Activated CD8-positive, alpha-beta memory T cell treated with anti-CD3 and anti-CD28 coated beads, Interleukin-2, amount 50 U/mL, for 4 hours (primary cell): ENCODE data around the gene P2RY2.
"Not testable (repeated sequence)": the region's sequence is repeated elsewhere in the genome, so short reads cannot be mapped to it uniquely, and the experiment has no call there.

Source experiments
- DNase-seq: peaks from one replicate; pipeline ENCODE4 v3.0.0-alpha.2; 2020

Gene P2RY2

DNA sequence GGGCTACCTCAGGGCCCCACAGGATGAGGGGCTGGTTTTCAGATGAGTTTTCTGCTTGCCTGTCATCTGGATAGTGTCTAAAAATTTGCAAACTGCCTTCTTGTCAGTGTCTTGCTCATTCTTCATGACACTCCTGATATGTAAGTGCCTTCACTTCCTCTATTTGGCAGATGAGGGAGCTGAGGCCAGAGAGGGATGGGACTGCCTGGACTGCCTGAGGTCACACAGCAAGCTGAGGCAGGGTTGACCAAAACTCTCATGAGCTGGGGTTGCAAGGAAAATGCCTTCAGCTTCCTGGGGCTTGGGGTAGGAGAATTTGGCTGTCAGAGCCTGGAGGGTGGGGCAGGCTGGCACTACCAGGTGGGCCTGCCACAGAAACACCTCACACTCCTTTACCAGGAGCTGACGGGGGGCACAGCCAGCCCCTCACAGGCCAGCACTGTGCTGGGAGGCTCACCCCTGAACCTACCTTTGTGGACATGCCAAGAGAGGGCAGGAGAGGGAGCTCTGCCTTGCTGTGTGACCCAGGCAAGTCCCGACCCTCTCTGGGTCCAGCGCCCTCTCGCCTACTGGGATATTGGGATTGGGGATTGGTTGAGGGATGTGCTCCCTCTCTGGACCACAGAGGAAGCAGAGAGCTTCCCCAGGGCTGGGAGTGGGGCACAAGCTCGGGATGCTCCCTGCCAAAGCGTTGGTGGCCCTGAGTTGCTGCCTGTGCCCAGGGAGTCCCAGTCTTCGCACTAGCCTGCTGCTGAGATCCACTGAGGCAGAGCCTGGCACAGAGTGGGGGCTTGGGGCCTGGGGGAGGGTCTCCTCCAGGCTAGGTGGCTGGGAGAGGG is 52.2 kb downstream of the P2RY2 start:
- DNase-seq: no peak

DNA sequence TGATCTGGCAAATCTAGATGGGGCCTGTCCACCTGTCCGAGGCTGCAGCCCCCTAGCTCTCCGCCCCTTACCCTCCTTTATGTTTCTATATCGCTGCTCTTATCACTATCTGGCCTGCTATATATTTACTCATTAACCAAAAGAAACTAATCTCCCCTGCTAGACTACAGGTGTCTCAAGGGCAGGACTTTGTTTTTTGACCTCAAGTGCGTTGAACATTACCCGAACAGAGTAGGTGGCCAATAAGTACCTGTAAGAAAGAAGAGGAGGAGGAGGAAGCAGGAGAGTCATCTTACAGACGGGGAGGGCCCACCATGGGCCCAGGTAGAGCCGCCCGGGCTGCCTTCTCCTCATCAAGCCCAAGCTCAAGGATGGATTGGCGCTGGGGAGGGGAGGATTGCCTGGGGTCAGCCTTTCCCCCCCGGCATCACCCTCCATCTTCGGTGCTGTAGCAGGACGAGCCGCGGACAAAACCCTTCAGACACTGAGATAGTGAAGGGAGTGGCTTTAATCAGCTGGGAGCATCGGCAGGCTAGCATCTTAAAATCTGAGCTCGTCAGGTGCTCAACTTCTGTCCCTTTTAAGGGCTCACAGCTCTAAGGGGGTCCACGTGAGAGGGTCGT is 52.9 kb downstream of the P2RY2 start:
- no peak for DNase-seq

DNA sequence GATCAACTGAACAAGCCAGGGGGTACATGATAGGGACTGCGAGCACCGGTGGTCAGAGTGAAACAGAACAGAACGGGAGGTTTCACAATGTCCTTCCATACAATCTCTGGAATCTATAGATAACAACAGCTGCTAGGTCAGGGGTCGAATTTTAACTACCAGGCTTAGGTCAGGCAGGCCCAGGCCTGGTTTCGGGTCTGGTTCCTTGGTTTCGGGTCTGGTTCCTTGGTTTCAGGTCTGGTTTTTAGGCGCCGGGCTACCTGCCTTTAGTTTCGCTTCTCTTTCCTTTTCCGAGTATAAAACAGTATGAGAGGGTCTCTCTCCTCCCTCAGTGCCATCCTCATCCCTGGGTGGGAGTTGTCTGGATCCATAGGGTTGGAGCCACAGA is 53.4 kb downstream of the P2RY2 start:
- not testable (repeated sequence) for DNase-seq

DNA sequence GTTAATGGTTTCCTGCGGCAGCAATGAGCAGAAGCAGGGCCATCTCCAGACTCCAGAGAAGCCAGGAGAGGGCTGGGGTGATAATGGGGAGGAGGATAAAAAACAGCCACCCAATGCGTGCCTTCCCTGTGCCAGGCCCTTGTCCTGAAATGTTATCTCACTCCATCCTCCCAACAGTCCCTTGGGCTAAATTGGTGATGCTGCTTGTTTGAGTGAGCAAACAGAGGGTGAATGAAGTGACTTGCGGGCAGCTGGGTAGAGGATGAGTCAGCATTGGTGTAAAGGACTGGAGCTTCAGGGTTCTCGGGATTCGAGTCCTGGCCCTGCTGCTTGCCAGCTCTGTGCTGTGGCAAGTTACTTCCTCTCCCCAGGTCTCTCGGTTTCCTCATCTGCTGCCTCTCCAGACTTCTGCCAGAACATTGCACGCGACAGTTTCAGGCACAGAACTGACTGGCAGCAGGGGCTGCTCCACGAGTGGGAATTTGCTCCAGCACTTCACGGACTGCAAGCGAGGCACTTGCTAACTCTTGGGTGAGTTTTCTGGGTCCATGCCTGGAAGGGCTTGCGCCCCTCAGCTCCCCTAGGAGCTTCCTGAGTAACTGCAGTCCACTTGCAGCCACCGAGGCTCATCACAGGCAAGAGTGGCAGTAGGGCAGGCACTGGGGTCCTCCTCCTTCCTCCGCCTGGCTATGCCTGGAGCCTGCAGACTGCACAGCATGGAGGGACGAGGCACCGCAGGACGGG is 54.0 kb downstream of the P2RY2 start, which contains the start of gene P2RY6:
TSS of gene P2RY6 (plus strand) at position 403 of the 744 bp plus-strand sequence. CDS start 24,181 bp downstream, outside the sequence.
- DNase-seq: no peak

DNA sequence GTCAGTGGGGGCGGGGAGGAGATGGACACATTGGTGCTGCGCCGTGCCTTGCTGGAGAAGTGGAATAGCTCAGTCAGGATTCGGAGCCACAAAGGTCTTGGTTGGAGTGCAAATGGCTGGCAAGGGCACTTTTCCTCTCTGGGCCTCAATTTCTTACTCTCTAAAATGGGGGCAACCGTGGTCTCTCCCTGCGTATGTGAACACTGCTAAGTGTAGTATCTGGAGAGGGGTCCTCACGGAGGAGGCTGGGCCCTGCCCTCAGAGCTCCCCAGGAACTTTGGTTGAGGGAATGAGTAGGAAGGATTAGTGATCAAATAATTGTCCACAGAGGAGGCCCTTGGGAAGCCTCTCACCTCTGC is 54.6 kb downstream of the P2RY2 start:
- no peak for DNase-seq

DNA sequence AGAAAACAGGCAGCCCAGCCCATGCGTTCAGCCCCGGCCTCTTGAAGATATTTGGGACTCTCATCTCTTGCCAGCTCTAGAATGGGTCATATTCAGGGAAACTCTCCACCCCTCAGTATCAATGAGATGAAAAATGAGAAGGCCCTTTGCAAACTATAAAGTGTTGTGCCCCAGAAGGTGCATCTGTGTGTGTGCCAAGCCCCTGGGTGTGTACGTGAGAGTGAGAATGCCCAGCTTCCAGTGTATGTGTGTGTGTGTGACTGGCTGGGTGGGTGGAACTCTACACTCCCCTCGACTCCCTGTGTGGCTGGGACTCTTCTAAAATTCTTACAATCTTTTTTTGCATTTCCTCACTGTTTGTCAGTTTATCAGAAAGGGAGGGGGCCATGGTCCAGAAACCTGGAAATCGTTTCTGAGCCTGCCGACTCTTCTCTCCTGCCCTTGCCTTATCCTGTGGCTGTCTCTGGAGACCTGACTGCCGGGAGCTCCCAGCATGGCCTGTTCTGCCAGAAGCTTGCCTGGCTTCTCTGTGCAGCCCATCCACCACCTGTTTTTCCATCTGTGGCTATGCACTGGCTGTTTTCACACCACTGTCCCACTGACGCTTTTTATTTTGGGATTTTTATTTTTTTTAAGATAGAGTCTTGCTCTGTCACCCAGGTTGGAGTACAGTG is 55.3 kb downstream of the P2RY2 start:
- no peak for DNase-seq

DNA sequence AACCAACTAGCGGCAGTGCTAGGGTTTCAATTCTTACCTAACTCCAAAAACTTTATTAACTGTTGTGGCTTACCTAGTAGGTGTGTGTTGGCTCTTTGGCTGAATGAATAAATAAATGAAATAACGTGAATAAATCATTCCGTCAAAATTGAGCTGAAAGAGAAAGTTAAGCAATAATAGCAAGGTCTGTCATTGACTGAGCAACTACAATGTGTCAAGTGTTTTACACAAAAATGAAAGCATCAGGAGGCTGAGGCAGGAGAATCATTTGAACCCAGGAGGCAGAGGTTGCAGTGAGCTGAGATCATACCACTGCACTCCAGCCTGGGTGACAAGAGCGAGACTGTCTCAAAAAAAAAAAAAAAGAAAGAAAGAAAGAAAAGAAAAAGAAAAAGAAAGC is 56.1 kb downstream of the P2RY2 start:
- DNase-seq: not testable (repeated sequence)

DNA sequence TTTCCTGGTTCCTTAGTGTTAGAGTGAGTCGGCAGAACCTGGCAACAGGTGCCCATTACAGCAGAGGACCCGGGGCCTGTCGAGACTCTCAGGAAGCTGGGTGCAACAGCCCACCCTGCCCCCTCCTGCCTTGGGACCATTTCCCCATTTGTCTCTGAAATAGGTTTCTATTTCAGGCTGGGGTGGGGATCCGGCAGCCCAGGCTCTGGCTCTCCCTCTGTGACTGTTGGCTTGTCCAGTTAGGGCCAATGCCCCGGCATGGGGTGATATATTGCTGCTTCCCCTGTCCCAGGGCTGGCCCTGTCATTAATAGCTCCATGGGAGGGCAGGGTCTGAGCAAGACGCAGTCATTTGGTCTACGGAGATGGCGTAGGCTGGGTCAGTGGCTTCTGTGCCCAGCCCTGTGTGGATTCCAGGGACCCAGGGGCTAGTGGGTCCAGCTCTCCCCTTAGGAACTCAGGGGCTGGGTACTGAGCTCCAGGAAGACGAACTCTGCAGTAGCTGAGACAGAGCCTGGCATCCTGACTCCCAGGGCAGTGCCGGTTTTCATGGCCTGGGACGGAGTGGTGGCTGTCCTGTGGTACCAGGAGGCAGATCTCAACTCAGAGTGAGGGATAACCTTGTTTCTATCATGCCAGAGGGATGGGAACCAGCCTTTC is 56.8 kb downstream of the P2RY2 start:
- no peak for DNase-seq

DNA sequence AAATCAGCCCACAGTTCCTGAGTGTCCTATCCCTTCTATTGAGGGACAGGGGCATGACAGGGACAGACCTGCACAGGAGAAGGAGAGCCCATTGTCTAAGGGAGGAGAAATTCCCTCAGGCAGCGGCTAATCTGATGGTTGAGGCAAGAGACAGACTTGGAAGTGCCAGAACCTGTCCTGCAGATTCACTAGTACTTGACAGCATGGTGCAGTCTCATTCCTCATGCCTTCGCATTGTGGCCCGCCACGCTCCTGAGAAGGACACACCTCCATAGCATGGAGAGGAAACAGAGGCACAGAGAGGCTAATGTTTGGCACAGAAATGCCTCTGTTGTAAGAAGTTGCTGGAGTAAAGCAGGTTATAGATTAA is 57.3 kb downstream of the P2RY2 start:
- no peak for DNase-seq

DNA sequence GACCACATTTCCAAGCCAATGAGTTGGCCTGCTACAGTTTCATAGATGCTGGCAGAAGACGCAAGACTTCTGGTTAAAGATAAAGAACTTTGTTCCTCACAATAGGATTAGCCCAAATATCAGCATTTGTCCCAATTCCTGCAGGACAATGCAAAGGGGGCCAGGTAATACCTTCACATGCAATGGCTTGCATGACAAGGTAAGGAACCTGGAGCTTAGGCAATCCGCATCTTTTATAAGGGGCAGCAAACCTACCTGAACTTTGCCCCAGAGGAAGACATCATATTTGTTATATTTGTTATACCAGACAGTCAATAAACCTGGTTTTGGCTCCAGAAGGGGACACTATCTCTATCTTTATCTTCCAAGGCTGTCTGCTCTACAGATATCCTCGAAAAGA is 59.4 kb downstream of the P2RY2 start:
- no peak for DNase-seq

DNA sequence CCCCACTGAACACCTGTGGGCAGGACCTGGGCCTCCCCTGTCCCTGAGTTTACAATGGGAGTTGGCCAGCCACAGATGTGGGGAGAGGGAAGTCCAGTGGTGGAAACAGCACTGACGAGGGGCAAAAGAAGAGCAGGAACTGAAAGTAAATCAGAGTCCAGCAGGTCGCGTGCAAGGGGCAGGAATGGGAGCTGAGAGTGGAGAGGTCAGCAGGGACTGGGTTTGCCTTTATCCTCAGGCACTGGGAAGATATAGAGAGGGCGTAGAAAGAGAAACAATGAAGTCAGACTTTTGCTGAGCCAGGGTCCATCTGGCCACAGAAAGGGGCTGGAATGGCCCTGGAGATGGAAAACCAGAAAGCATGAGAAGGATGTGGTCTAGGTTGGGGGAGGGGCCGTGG is 62.5 kb downstream of the P2RY2 start:
- DNase-seq: no peak

DNA sequence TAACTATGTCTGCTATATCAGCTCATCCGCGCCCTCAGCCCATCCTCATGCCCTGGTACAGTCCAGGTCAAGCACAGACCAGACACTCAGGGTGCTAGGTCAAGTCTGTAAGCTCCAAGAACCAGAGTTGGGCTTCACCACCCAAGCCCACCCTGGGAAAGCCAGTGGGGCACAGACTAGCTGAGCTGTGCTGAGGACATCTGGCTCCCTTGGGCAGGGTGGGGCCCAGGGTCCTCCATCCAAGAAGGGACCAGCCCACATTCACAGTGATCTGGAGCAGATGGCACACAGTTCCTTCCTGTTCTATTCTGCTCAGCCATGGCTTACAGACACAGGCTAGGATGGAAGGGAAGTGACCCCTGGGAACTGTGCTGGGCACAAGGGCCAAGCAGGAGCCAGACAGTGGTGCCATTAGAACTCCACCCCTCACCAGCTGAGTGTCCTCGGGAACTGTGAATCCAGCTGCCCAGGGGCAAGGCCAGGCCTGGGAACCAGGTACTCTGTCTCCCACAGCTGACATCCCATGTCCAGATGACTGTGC is 63.2 kb downstream of the P2RY2 start:
- no peak for DNase-seq

DNA sequence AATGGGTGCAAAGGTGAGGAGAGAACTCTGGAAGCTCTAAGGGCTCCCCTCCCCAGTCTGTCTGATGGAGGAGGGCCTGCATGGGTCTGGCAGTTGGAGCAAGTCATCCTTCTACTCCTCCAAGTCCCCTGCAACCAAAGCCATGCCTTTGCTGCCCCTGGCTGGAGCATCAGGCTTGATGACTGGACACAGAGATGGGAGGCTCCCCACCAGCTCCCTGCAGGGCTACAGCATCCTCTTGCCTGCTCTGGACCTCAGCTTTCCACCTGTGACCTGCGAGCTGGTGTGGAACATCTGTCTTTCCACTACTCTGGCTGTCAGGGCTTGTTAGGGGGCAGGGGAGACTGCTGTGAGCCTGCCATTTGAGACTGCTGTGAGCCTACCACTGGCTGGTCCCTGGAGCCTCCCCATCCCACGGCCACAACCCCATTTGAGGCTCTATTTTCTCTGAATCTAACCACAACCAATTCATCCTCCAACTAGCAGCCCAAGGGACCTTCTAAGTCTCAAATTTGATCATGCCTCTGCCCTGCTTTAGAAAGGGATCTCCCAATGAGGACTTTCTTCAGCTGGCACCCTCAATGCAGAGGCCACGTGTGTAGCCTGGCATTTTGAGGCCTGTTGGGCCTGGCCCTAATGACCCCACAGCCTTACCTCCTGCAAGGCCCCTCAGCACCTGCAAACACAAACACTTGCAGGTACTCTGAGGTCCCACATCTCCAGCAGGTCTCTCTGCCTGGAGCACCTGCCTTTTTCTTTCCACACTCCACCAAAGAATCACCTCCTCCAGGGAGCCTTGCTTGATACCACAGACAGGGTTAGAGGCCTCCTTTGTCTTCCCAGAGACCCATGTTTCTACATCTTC is 63.9 kb downstream of the P2RY2 start:
- no peak for DNase-seq

DNA sequence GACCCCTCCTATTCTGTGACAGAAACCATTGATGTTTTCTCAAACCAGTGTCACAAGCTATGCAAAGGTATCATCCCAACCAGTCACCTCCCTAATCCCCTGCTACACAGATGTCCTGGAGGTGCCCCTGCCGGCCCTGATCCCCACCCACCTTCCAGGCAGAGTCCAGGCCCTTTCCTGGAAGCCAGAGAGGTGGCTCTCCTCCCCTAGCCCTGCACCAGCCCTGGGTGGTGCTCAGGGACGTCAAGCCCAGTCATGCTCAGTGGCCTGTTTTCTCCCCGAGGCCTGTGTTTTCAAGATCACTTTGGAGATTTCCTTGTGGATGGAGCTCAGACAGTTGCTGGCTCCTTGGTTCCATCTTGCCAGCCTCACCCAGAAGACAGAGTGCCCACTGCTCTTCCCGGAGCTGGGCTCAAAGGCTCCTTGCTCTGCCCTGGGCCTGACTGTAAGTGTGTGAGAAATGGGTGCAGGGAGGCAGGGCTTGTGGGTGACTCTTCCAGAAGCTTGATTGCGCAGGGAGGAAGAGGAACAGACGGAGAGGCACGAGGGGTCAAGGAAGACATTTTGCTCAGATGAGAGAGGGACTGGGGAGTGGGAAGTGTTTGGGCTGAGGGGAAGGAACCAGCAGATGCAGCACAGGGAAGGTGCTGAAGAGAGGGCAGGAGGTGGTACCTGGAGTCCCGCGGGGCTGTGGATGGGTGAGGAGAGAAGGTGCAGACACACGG is 65.4 kb downstream of the P2RY2 start:
- DNase-seq: no peak

DNA sequence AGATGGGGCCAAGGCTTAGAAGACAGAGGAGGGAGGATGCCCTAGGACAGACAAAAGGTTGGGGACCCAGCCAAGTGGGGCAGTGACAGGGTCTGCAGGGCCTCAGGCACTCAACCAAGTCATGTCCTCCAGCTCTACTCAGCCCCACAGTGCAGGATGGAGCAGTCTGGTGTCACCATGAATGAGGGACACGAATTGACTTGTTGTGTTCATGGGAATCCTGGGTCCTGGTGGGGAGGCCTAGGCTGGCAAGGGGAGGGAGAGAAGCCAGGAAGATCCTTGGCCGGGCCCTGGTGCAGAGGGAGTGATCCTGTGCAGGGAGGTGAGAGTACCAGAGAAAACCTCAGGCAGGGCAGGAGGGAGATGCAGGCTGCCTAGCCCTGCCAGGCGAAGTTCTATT is 66.0 kb downstream of the P2RY2 start:
- no peak for DNase-seq

DNA sequence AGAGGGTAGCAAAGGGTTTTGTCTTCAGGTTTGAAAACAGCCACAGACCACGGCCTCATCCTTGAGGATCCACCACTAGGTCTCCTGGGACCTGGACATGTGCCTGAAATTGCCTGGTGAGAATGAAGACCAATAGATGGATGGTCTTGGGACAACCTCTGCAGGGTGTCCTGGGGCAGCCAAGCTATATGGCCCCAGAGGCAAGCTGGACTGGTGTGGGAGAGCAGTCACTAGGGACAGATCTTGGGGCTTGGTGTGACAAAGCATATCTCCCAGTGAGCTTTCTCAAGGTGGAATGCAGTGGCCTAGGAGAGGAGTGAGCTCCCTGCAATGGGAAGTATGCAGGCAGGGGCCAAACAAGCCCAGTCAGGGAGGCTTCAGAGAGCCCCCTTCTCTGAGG is 67.6 kb downstream of the P2RY2 start:
- DNase-seq: no peak
